IMR-90 (cell line): ENCODE measurements around the gene JAKMIP1. TPM values are rescaled to one million over a fixed set of nuclear protein-coding genes. Genes with fewer than 3 reads are reported as not detected.

ENCODE experiments used
- ATAC-seq: fragments of 200-7000 bp; cut with Tn5 transposase; 2 replicates; pipeline ENCODE4 v1.9.1; 2020; ENCODE audit warnings: low read depth, mild to moderate bottlenecking, moderate library complexity
- BruUV-seq: library from RNA; stranded (reverse); fragments of 400-500 nt; replicated peaks from 2 replicates; lab custom pipeline; 2021; lab: Mats Ljungman, UMichigan
- CTCF ChIA-PET: fragments of 300-600 bp; formaldehyde crosslinking; extraction: SDS; loops from one replicate; lab custom pipeline; 2021; ENCODE audit warnings: antibody characterized with exemption; lab: Yijun Ruan, JAX
- POLR2A ChIA-PET: fragments of 300-600 bp; sonication (Branson Sonifier 250); formaldehyde crosslinking; loops from one replicate; lab custom pipeline; 2022; ENCODE audit warnings: antibody characterized with exemption; ENCODE audit not compliant: unreplicated experiment; lab: Charles Lee
- DNase-seq: peaks from one replicate; pipeline ENCODE4 v3.0.0; 2013
- H2AFZ ChIP-seq: replicated peaks from 2 replicates; pipeline ENCODE3; 2013; ENCODE audit warnings: low read length, mild to moderate bottlenecking; ENCODE audit not compliant: poor library complexity
- H2AK5ac ChIP-seq: 2 replicates; pipeline ENCODE4 v1.6.1; 2013; ENCODE audit warnings: low read depth, low read length, inconsistent platforms
- H2AK9ac ChIP-seq: replicated peaks from 2 replicates; pipeline ENCODE3; 2013; ENCODE audit warnings: mild to moderate bottlenecking, low read depth, low read length, moderate library complexity; ENCODE audit not compliant: poor library complexity
- H2BK120ac ChIP-seq: 2 replicates; pipeline ENCODE4 v1.6.1; 2013; ENCODE audit warnings: low read depth, low read length, inconsistent platforms
- H2BK15ac ChIP-seq: 3 replicates; pipeline ENCODE4 v1.6.1; 2013; ENCODE audit warnings: low read depth, low read length, inconsistent platforms
- H2BK20ac ChIP-seq: 2 replicates; pipeline ENCODE4 v1.6.1; 2013; ENCODE audit warnings: low read depth, mild to moderate bottlenecking, inconsistent platforms, low read length, moderate library complexity
- H2BK5ac ChIP-seq: 2 replicates; pipeline ENCODE4 v1.6.1; 2013; ENCODE audit warnings: mild to moderate bottlenecking, low read depth, low read length, inconsistent platforms; ENCODE audit not compliant: poor library complexity, severe bottlenecking
- H3K14ac ChIP-seq: replicated peaks from 2 replicates; pipeline ENCODE4 v1.6.1; 2013; ENCODE audit warnings: low read depth, low read length, inconsistent platforms
- H3K18ac ChIP-seq: 2 replicates; pipeline ENCODE4 v1.6.1; 2013; ENCODE audit warnings: low read depth, low read length, control low read depth
- H3K23ac ChIP-seq: 2 replicates; pipeline ENCODE4 v1.6.1; 2013; ENCODE audit warnings: low read depth, low read length, inconsistent platforms
- H3K27ac ChIP-seq: 2 replicates; pipeline ENCODE4 v1.5.1; 2013; ENCODE audit warnings: mild to moderate bottlenecking, control low read depth, low read length; ENCODE audit not compliant: insufficient read depth
- H3K27me3 ChIP-seq: 2 replicates; pipeline ENCODE4 v1.6.1; 2013; ENCODE audit warnings: low read length; ENCODE audit not compliant: control insufficient read depth, insufficient read depth
- H3K36me3 ChIP-seq: 2 replicates; pipeline ENCODE4 v1.6.1; 2013; ENCODE audit warnings: low read length, mixed read lengths; ENCODE audit not compliant: control insufficient read depth, insufficient read depth
- H3K4ac ChIP-seq: 2 replicates; pipeline ENCODE4 v1.6.1; 2013; ENCODE audit warnings: low read depth, low read length, inconsistent platforms
- H3K4me1 ChIP-seq: 2 replicates; pipeline ENCODE4 v1.6.1; 2013; ENCODE audit warnings: low read length, mixed read lengths; ENCODE audit not compliant: control insufficient read depth, insufficient read depth
- H3K4me2 ChIP-seq: 2 replicates; pipeline ENCODE4 v1.6.1; 2013; ENCODE audit warnings: low read depth, mild to moderate bottlenecking, control low read depth, low read length, moderate library complexity
- H3K4me3 ChIP-seq: 2 replicates; pipeline ENCODE4 v1.5.1; 2013; ENCODE audit warnings: low read depth, mild to moderate bottlenecking, control low read depth, low read length, moderate library complexity; ENCODE audit not compliant: insufficient read depth
- H3K56ac ChIP-seq: 2 replicates; pipeline ENCODE4 v1.6.1; 2013; ENCODE audit warnings: low read length, inconsistent platforms; ENCODE audit not compliant: insufficient read depth; ENCODE audit errors: extremely low read depth
- H3K79me1 ChIP-seq, 2 experiments: 2 replicates each; pipeline ENCODE4 v1.6.1; 2013; ENCODE audit warnings: low read length in 2 of 2, inconsistent platforms in 1 of 2, low read depth in 1 of 2
- H3K9ac ChIP-seq: 2 replicates; pipeline ENCODE4 v1.6.1; 2013; ENCODE audit warnings: low read depth, low read length, control low read depth
- H3K9me1 ChIP-seq: 2 replicates; pipeline ENCODE4 v1.6.1; 2013; ENCODE audit warnings: low read length, inconsistent platforms; ENCODE audit not compliant: insufficient read depth
- H3K9me3 ChIP-seq: 2 replicates; pipeline ENCODE4 v1.6.1; 2013; ENCODE audit warnings: low read length; ENCODE audit not compliant: control insufficient read depth, insufficient read depth
- H4K20me1 ChIP-seq: 2 replicates; pipeline ENCODE4 v1.6.1; 2013; ENCODE audit warnings: low read length, inconsistent platforms; ENCODE audit not compliant: insufficient read depth
- H4K5ac ChIP-seq: 2 replicates; pipeline ENCODE4 v1.6.1; 2013; ENCODE audit warnings: mild to moderate bottlenecking, low read depth, low read length, control low read depth
- H4K8ac ChIP-seq, 2 experiments: 2 replicates each; pipeline ENCODE4 v1.6.1; 2013; ENCODE audit warnings: low read depth in 2 of 2, low read length in 2 of 2, control low read depth in 1 of 2, inconsistent platforms in 1 of 2
- H4K91ac ChIP-seq: 2 replicates; pipeline ENCODE4 v1.6.1; 2013; ENCODE audit warnings: low read depth, low read length, inconsistent platforms; ENCODE audit not compliant: insufficient read depth
- BHLHE40 ChIP-seq: fragments of 150-350 bp; IDR thresholded peaks from 2 replicates; pipeline ENCODE4 v1.6.1; 2016; ENCODE audit warnings: mild to moderate bottlenecking, low read depth, low read length
- CEBPB ChIP-seq: IDR thresholded peaks from 2 replicates; pipeline ENCODE4 v1.6.1; 2012; ENCODE audit warnings: low read depth, low read length, improper control_type of control experiment
- CTCF ChIP-seq: conservative IDR thresholded peaks from 2 replicates; pipeline ENCODE4 v1.5.1; 2012; ENCODE audit warnings: mild to moderate bottlenecking, low read depth, low read length, improper control_type of control experiment
- ELK1 ChIP-seq: fragments of 150-350 bp; IDR thresholded peaks from 2 replicates; pipeline ENCODE4 v1.6.1; 2016; ENCODE audit warnings: low read depth, mild to moderate bottlenecking, low read length, moderate library complexity, borderline replicate concordance
- FOS ChIP-seq: fragments of 150-350 bp; IDR thresholded peaks from 2 replicates; pipeline ENCODE4 v1.6.1; 2016; ENCODE audit warnings: low read depth, low read length
- MAFK ChIP-seq: IDR thresholded peaks from 2 replicates; pipeline ENCODE4 v1.6.1; 2012; ENCODE audit warnings: low read depth, low read length, improper control_type of control experiment
- MAZ ChIP-seq: IDR thresholded peaks from 2 replicates; pipeline ENCODE4 v1.6.1; 2012; ENCODE audit warnings: low read depth, mild to moderate bottlenecking, low read length, improper control_type of control experiment, moderate library complexity, borderline replicate concordance
- MXI1 ChIP-seq: IDR thresholded peaks from 2 replicates; pipeline ENCODE4 v1.6.1; 2012; ENCODE audit warnings: low read depth, mild to moderate bottlenecking, low read length, moderate library complexity, borderline replicate concordance
- NFE2L2 ChIP-seq: fragments of 150-350 bp; IDR thresholded peaks from 2 replicates; pipeline ENCODE4 v1.6.1; 2016; ENCODE audit warnings: low read depth, mild to moderate bottlenecking, low read length
- POLR2A ChIP-seq: IDR thresholded peaks from 2 replicates; pipeline ENCODE4 v1.6.1; 2012; ENCODE audit warnings: mild to moderate bottlenecking, low read depth, low read length
- RAD21 ChIP-seq: IDR thresholded peaks from 2 replicates; pipeline ENCODE4 v1.6.1; 2012; ENCODE audit warnings: low read length, improper control_type of control experiment
- RCOR1 ChIP-seq: IDR thresholded peaks from 2 replicates; pipeline ENCODE4 v1.6.1; 2012; ENCODE audit warnings: mild to moderate bottlenecking, low read length, improper control_type of control experiment; ENCODE audit not compliant: insufficient replicate concordance
- RFX5 ChIP-seq: IDR thresholded peaks from 2 replicates; pipeline ENCODE4 v1.8.0; 2012; ENCODE audit warnings: low read depth, mild to moderate bottlenecking, low read length, moderate library complexity
- SMC3 ChIP-seq: fragments of 150-350 bp; IDR thresholded peaks from 2 replicates; pipeline ENCODE4 v1.6.1; 2016; ENCODE audit warnings: low read depth, mild to moderate bottlenecking, antibody characterized with exemption, low read length, moderate library complexity
- USF2 ChIP-seq: fragments of 150-350 bp; IDR thresholded peaks from 2 replicates; pipeline ENCODE4 v1.6.1; 2017; ENCODE audit warnings: mild to moderate bottlenecking, antibody characterized with exemption, low read length, low read depth
- WGBS, 2 experiments: methylation state at CpG; one replicate each; pipeline versions ENCODE4 v1.1.5 to v1.1.7; 2013; ENCODE audit warnings: missing lambda C conversion rate in 2 of 2; ENCODE audit not compliant: insufficient read length in 1 of 2; ENCODE audit errors: extremely low coverage in 2 of 2; 5-methylcytosine and 5-hydroxymethylcytosine counted together
- dilution Hi-C: fragments of 300-500 bp; cut with HindIII; formaldehyde crosslinking; loops from one replicate; pipeline ENCODE4 v1.14.3; 2018; ENCODE audit warnings: low sequenced_read_pairs; ENCODE audit not compliant: unreplicated experiment
- in situ Hi-C: fragments of 300-500 bp; cut with MboI; formaldehyde crosslinking; loops from 3 replicates; pipeline ENCODE4 v1.14.3; 2019; ENCODE audit warnings: low sequenced_read_pairs, inconsistent platforms, mixed read lengths
- intact Hi-C: fragments of 100-400 bp; cut with micrococcal nuclease; formaldehyde crosslinking; loops from 2 replicates; pipeline ENCODE4 v1.10.0; 2022
- polyA plus RNA-seq, 3 experiments: library from polyadenylated mRNA; depleted of rRNA; stranded (reverse); fragments of >200 nt; gene quantifications; 2 replicates each; pipeline ENCODE4 v1.2.3, GENCODE V29; 2012; ENCODE audit warnings: low replicate concordance in 1 of 3
- total RNA-seq: library from RNA; depleted of rRNA; stranded (reverse); fragments of >200 nt; gene quantifications from 2 replicates; pipeline ENCODE4 v1.2.3, GENCODE V29; 2012

Gene JAKMIP1
- total and polyA plus RNA-seq, 2 of the 4 experiments (the other 2 are of a cell fraction) = not detected

GRCh38 chr4:6056976-6057766 lies 143.2 kb downstream of the JAKMIP1 start:
- CTCF ChIA-PET = no interaction called here
- Histone ChIP-seq H3K27ac (no peak overlapping the region), H3K27me3 (no peaks in the 10 kb centered on the region), H3K4me3 (no peak overlapping the region), H2AK5ac (no peak overlapping the region), H2BK20ac (no peak overlapping the region), H3K4me1 (no peaks in the 10 kb centered on the region), H3K23ac (no peak overlapping the region), H4K8ac (no peak overlapping the region), H3K36me3 (no peaks in the 10 kb centered on the region), H2BK5ac (no peak overlapping the region), H3K79me1 (no peaks in the 10 kb centered on the region), H3K4me2 (no peak overlapping the region), H3K56ac (no peak overlapping the region), H4K20me1 (no peaks in the 10 kb centered on the region), H3K18ac (no peak overlapping the region), H4K91ac (no peak overlapping the region), H3K9me1 (no peaks in the 10 kb centered on the region), H2BK15ac (no peak overlapping the region), H3K14ac (no peak overlapping the region), H2BK120ac (no peak overlapping the region), H3K9ac (no peak overlapping the region), H3K9me3 (peaks cover 48% of the 10 kb centered on the region), H3K4ac (no peak overlapping the region), H2AK9ac (no peak overlapping the region), H4K5ac (no peak overlapping the region), H2AFZ (no peak overlapping the region)
- DNase-seq (no peak), ATAC-seq (no peak)
- intact Hi-C loops = no loop called here
- in situ Hi-C loops = no loop called here
- no TSS peak for BruUV-seq
- POLR2A ChIA-PET = no interaction called here
- 39% methylated on average over 7 of the region's 15 CpGs; no CpG with 5 or more reads in 1 of the 2 experiments for WGBS, 2 experiments
- TF ChIP-seq POLR2A (no peak), FOS (no peak), MAFK (no peak), ELK1 (no peak), CEBPB (no peak), SMC3 (no peak), MAZ (no peak), BHLHE40 (no peak), CTCF (no peak), NFE2L2 (no peak), MXI1 (no peak), RCOR1 (no peak), RFX5 (no peak), RAD21 (no peak), USF2 (no peak)
- dilution Hi-C loops = no loop called here
